ENCODE results near the gene MYCN.
"Not testable (repeated sequence)": the region's sequence is repeated elsewhere in the genome, so short reads cannot be mapped to it uniquely, and the experiment has no call there.

MYCN gene

DNA sequence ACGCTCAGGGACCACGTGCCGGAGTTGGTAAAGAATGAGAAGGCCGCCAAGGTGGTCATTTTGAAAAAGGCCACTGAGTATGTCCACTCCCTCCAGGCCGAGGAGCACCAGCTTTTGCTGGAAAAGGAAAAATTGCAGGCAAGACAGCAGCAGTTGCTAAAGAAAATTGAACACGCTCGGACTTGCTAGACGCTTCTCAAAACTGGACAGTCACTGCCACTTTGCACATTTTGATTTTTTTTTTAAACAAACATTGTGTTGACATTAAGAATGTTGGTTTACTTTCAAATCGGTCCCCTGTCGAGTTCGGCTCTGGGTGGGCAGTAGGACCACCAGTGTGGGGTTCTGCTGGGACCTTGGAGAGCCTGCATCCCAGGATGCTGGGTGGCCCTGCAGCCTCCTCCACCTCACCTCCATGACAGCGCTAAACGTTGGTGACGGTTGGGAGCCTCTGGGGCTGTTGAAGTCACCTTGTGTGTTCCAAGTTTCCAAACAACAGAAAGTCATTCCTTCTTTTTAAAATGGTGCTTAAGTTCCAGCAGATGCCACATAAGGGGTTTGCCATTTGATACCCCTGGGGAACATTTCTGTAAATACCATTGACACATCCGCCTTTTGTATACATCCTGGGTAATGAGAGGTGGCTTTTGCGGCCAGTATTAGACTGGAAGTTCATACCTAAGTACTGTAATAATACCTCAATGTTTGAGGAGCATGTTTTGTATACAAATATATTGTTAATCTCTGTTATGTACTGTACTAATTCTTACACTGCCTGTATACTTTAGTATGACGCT, 5.8 kb downstream of the MYCN start:
- DNase-seq, result no peak

DNA sequence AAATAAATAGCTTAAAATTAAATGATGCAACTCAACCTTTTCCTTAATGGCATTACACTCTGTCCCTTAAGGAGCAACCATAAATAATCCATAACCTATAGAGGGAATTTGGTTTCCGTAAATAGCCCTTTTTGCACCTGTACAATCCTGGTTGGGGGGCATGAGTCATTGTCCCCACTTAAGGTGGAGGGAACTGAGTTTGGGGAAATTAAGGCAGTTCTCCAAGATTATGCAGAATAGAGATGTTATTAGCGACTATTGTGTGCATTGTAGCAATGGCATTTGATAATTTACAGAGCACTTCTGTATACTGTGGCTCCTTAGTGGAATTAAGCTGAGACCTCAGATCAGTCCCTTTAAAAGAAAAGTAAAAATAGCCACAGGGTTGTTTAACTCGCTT, 6.6 kb downstream of the MYCN start:
- no peak for DNase-seq

DNA sequence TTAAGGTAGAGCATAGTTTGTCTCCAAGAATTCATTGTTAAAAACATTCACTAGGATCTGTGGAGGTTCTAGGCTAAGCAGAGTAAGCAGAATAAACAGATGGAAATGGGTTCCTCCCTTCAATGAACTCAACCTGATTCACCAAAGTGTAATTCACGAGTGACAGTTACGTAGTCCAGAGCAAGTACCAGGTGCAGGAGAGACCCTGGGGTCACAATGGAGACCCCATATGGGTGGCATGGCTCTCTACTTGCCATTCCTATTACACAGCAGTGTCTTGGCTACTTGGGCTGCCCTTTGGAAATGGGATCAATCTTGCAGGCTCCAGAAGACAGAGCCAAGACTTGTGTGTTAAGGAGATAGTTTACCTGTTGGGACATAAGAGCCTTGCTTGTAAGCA, 7.1 kb downstream of the MYCN start:
- DNase-seq, result no peak

DNA sequence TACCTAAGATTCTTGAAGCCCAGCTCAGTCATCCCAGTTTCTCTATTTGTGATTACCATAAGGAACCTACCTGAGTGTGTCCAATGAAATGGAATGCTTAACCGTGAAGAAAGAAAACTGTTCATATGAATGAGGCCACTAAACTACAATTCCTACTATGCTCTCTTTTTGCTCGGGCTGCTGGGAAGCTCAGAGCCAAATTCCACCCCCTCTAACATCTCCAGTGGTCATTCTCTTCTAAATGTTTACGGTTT, 8.3 kb downstream of the MYCN start:
- no peak for DNase-seq

DNA sequence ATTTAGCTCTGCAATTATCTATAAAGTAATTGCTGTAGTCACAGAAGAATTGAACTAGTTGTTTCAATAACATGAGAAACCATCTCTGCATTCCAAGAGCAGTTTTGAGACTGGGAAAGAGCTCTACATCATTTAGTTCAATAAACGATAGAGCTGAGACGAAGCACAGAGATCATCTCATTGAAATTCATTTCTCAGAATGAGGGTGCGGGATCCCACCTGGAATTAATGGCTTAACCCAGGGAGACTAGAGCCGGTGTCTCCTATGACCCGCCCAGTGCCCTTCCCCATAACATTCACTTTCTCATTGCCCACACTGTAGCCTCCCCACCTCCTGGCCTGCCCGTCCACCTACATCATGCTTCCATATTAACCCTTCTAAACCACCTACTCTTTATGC, 8.8 kb downstream of the MYCN start:
- no peak for DNase-seq

DNA sequence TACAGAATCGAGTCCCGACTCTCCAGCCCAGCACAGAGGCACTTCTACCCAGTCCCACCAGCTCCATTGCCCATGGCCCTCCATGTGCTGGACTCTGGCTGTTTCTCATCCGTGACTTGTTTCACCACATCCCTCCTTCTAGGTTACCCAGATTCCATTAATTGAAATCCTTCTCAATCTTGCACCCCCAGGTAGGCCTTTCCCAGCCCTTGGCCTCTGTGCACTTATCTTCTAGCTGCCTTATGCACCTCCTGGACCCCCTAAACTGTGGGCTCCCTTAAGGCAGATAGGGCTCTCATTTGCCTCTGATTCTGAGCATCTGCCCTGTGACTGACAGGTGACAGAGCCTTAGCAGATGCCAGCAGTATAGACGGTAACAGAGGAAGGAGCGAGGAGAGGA, 9.2 kb downstream of the MYCN start:
- DNase-seq, result no peak

DNA sequence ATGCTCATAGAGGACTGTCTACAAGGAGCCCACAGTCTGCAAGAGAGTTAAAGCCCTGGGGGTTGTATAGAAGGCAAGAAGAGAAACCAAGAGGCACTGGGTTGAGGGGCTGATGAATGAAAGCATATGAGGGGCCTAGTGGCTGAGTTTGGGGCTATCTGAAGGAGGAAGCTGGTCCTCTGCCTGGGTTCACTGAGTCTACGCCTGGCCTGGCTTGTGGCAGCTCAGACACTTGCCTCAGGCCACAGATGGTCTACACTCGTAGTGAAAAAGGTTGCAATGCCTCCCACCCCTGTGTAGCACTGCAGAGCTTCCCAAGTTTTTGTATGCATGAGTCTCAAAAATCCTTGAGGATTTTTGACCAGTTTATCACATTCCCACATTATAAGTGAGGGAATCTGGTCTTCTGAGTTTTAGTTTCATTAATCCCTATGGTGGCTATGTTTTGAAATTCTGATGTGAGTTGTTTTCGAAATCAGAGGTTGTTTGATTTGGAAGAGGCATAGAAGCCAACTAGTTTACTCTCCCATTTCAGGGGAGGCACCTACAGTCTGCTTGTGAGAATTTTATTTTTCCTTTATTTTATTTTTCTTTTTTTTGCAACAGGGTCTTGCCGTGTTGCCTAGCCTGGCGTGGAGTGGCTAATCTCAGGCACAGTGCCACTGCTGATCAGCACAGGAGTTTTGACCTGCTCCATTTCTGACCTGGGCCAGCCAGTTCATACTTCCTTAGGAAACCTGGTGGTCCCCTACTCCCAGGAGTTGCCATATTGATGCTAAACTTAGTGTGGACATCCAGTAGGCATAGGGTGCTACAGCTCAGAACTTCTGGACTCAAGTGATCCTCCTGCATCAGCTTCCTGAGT, 10.0 kb downstream of the MYCN start:
- DNase-seq, result no peak

DNA sequence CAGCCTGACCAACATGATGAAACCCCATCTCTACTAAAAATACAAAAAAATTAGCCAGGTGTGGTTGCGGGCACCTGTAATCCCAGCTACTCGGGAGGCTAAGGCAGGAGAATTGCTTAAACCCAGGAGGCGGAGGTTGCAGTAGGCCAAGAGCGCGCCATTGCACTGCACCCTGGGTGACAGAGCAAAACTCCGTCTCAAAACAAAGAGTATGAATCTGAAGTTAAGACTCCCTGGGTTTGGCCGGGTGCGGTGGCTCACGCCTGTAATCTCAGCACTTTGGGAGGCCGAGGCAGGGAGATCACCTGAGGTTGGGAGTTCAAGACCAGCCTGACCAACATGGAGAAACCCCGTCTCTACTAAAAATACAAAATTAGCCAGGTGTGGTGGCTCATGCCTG, 11.6 kb downstream of the MYCN start:
- DNase-seq, result not testable (repeated sequence)

DNA sequence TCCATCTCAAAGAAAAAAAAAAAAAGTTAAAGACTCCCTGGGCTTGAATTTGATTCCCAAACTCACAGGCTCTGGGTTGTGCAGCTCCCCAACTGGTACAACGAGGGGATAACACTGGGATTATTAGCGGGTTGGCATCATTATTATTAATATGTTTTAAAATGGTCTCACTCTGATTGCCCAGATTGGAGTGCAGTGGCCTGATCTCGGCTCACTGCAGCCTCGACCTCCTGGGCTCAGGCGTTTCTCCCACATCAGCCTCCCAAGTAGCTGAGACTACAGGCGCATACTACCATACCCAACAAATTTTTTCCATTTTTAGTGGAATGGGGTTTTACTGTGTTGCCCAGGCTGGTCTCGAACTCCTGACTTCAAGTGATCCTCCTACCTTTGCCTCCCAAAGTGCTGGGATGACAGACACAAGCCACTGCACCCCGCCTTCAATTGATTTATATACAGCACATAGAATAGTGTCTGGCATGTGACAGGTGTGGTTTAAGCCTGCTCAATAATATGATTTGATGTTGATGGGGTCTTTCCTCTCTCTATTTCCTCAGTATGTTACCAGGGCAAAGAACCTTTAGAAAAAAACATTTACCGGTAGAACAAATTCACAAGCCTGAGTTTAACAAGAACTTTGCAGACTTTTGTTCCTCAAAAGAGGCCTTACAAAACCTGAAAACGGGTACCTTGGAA, 12.2 kb downstream of the MYCN start:
- DNase-seq, result no peak

DNA sequence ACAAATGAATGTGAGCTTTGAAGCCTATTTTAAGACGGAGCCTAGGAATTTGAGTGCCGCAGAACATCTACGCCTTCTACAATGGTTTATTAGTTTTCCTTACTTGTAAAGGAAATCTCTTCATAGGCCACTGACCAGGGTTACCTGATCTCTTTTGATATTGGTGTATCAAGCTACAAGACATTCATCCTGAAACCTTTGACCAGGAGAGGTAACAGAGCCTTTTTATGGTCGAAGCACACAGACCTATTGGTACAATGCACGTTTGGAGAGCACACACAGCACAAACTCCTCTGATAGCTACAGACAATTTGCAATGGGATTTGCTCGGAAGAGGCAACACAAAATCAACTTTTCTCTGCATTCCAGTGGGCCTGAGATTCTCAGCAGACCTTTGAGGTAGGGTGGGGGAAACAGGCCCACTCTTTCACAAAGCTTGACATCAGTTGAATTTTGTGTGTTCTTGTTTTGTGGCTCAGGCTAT, 12.8 kb downstream of the MYCN start:
- DNase-seq, result no peak

DNA sequence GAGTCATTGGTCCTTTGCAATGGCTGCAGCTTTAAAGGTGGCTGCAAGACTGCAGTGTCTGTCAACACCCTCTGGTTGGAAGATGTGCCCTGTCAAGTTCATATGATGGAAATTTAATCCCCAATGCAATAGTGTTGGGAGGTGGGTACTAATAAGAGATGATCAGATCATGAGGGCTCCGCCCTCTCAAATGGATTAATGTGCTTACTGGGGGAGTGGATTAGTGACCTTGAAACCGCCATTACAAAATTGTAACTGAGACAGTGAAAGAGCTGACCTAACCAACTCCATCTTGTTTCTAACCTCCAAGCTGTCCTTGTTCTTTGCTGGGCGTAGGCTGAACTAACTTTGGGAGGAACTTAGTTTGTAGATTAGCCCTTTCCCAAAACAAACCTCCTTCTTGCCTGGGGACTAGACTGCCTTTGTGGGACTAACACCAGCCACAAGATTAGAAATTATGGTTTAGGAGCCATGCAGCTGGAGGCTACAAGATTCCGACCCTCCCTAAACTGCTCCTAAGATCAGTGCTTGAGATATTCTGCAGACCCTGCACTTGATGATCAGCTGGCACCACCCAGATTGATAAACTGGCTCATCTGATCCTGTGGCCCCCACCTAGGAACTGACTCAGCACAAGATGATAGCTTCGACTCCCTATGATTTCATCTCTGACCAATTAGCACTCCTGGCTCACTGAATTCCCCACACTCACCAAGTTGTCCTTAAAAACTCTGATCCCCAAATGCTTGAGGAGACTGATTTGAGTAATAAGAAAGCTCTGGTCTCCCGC, 13.7 kb downstream of the MYCN start:
- no peak for DNase-seq

DNA sequence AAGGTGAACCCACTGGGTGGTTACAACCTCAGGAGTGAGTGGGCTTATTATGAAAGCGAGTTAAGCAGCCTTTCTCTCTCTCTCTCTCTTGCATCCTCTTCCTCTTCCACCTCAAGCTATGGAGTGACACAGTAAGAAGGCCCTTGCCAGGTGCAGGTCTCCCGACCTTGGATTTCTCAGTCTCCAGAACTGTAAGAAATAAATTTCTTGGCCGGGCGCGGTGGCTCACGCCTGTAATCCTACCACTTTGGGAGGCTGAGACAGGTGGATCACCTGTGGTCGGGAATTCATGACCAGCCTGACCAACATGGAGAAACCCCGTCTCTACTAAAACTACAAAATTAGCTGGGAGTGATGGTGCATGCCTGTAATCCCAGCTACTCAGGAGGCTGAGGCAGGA, 14.4 kb downstream of the MYCN start:
- DNase-seq, result no peak

DNA sequence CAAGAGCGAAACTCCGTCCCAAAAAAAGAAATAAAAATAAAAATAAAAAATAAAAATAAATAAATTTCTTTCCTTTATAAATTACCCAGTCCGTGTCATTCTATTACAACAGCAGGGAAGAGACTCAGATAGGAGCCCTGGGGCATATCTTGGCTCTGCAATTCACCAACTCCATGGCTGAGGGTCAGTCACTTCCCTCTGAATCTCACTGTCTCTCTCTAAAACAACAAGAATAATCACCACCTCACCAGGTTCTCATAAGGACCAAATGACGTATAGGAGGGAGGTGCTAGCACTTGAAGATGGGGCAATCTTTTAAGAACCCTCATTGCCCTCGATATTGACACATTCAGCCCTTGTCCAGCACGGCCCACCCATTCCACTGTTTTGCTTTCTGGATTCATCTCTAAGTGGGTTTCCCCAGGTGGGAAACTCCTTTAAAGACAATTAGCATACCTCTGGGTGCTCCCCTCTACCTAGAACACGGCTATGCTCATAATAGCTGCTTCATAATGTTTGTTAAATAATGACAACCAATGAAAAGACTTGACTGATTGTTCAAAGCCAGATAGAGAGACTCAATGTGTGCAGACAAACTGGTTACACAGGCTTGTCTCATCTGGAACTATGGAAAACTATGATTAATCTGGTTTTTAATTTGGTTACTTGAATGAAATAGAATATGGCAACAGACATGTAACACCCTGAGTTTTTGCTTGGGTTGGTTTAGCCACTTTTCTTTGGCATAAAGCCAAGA, 15.1 kb downstream of the MYCN start:
- no peak for DNase-seq

DNA sequence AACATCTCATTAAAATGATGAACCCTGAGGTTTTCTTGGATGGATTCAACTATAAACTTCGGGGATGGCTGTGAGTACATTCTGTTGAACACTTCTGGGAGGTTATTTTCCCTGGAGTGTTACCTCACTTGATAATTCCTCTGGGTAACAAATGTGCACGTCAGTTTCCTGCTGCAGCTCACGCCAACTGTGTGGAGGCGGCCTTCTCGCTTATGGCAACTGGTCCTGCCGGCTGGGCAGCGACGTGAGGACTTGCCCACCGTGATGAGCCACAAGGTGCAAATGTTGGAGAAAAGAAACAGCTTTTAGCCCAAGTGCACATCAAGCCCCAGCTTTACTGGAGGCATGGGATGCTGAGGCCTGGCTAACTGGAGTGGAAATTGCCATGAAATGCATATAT, 15.9 kb downstream of the MYCN start:
- no peak for DNase-seq

DNA sequence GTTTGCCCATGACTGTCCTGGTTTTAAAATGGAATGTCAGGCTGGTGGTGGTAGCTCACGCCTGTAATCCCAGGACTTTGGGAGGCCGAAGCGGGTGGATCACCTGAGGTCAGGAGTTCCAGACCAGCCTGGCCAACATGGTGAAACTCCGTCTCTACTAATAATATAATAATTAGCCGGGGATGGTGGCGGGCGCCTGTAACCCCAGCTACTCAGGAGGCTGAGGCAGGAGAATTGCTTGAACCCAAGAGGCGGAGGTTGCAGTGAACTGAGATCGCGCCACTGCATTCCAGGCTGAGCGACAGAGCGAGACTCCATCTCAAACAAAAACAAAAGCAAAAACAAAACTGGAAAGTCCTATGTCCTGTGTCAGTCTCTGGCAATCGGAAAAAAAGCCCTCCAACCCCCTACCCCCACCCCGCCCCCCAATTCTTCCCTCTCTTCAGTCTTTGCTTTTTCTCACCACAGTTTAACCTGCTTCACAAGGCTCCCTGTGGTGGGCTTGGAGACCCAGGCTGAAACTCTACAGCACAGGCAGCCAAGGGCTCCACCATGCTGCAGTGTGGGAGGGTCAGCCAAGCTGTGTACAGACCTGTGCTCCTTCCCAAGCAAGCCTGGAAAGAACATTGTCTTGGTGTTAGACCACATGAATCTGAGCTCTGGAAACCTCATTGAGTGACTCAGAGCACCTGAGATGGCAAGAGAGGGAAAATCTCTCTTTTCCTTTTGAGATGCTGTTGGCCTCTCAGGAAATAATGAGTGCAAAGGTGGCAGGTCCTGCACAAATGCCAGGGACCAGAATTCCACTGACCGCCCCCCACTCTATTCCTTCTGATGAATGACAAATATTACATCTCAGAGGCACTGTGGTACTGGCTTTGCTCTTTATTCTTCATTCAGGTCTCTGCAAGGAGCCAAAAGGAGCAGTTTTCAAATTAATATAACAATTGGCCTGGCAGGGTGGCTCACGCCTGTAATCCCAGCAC, 16.7 kb downstream of the MYCN start:
- no peak for DNase-seq

DNA sequence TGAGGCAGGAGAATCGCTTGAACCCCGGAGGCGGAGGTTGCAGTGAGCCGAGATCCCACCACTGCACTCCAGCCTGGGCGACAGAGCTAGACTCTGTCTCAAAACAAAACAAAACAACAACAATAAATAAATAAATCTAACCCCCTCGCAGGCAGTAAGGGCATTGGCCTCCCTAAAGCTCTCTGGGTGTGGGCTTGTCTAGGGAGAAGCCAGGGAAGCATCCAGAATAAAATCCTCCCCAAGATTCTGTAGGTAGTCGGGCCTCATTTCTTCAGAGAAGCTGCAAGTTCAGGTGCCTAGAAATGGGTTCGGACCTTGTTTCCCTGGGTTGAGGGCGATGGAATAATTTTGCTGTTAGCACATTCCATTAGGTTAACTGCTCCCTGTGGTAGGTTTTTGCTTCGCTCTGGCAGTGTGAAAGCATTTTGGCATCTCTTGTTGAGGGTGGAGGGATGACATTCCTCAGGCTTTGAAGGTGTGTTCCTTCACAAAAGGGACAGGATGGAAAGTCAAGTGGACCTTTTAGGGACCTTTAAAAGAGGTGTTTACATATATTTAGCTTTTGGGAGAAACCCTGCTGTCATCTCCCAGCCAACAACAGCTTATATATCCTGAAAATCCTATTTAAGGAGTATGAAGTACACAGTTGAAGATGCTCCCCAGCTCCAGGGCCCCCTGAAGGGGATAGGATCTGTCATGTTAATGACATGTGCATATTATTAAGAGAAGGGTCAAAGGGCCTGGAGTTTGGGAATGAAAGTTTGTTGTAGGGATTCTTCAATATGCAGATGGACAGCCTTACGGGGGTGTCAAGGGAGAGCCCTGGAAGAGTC, 17.7 kb downstream of the MYCN start:
- no peak for DNase-seq

DNA sequence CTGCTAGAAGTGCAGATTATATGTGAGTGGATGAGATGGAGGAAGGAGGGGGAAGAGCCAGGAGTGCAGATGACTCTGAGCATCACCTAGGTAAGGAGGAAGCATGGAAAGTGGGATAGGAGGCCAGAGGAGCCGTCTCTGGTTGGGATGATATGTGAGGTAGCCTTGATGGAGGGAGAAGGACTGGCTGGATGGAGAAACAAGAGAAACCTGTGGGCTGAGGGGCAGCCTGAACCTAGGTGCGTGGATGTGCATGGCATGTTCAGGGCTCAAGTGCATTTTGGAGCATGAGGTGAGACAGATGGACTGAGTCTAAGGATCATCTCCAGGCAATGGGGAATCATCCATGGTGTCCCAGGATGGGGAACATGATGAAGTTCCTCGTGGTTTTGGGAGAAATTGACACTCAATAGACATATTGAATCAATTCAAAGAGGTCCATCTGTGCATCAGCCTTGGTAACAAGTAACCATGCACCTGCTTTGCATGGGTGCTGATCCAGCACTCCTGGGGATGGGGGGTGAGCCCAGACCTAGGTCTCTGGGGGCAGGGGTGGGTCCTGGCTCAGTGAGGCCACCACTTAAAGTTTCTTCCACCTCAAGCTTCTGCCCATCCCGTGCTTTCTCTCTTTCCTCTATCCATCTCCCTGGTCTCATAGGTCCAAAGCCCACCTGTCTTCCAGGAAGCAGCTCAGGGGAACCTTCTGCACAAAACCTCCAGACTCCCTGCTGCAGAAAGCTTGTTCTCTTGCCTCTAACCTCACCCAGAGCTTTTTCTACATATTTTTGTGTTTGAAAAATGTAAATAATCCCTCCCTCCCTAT, 19.2 kb downstream of the MYCN start:
- DNase-seq, result no peak

DNA sequence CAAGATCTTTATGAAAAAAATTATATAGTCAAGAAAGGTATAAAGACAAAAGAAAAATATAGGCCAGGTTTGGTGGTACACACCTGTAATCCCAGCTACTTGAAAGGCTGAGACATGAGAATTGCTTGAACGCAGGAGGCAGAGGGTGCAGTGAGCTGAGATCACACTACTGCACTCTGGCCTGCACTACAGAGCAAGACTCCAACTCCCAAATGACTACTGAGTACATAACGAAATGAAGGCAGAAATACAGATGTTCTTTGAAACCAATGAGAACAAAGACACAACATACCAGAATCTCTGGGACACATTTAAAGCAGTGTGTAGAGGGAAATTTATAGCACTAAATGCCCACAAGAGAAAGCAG, 19.8 kb downstream of the MYCN start:
- DNase-seq, result not testable (repeated sequence)

Measured in activated CD4-positive, alpha-beta T cell treated with anti-CD3 and anti-CD28 coated beads, Interleukin-2, amount 50 U/mL, for 48 hours (primary cell).